ENCODE results near the gene ABHD10.

Gene ABHD10

DNA sequence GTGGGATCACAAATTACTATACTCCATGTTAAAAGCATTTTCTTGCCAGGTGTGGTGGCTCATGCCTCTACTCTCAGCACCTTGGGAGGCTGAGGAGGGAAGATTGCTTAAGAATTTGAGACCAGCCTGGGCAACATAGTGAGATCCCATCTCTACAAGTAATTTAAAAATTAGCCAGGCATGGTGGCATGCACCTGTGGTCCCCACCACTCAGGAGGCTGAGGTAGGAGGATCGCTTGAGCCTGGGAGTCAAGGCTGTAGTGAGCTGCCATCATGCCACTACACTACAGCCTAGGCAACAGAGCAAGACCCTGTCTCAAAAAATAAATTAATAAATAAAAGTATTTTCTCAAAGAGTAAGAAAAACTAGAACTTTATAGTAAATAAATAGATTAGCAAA, 22.9 kb upstream of the ABHD10 start:
- Histone ChIP-seq H3K4me3 (ENCODE audit: low read length) (no peak overlapping the region), H3K36me3 (replicated peaks; ENCODE audit: insufficient read depth, low read length) (no peaks in the 10 kb centered on the region), H3K9ac (ENCODE audit: low read length) (no peak overlapping the region), H3K27ac (ENCODE audit: low read length) (no peak overlapping the region), H3K27me3 (replicated peaks; ENCODE audit: insufficient read depth, low read length) (no peaks in the 10 kb centered on the region), H3K4me1 (ENCODE audit: low read length) (no peaks in the 10 kb centered on the region), H4K20me1 (ENCODE audit: insufficient read depth, low read length) (no peaks in the 10 kb centered on the region), H3K9me3 (replicated peaks; ENCODE audit: insufficient read depth, low read length) (no peaks in the 10 kb centered on the region), H3F3A (ENCODE audit: insufficient read depth, low read length) (no peaks in the 10 kb centered on the region), H3K79me2 (ENCODE audit: low read length) (no peaks in the 10 kb centered on the region), H3K4me2 (ENCODE audit: low read depth, low read length) (no peak overlapping the region), H3K9me2 (replicated peaks; ENCODE audit: insufficient read depth, low read length) (no peaks in the 10 kb centered on the region), H2AFZ (ENCODE audit: low read length) (no peak overlapping the region)
- TF ChIP-seq EZH2 (optimal IDR thresholded peaks at IDR 0.05; ENCODE audit: low read depth, low read length) (no peak), EZH2phosphoT487 (IDR thresholded peaks at IDR 0.05; ENCODE audit: low read length) (no peak)
- TF ChIP-seq, protein P1, sequence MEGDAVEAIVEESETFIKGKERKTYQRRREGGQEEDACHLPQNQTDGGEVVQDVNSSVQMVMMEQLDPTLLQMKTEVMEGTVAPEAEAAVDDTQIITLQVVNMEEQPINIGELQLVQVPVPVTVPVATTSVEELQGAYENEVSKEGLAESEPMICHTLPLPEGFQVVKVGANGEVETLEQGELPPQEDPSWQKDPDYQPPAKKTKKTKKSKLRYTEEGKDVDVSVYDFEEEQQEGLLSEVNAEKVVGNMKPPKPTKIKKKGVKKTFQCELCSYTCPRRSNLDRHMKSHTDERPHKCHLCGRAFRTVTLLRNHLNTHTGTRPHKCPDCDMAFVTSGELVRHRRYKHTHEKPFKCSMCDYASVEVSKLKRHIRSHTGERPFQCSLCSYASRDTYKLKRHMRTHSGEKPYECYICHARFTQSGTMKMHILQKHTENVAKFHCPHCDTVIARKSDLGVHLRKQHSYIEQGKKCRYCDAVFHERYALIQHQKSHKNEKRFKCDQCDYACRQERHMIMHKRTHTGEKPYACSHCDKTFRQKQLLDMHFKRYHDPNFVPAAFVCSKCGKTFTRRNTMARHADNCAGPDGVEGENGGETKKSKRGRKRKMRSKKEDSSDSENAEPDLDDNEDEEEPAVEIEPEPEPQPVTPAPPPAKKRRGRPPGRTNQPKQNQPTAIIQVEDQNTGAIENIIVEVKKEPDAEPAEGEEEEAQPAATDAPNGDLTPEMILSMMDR (IDR thresholded peaks at IDR 0.05; ENCODE audit: low read length) = no peak
- DNase-seq = no peak

DNA sequence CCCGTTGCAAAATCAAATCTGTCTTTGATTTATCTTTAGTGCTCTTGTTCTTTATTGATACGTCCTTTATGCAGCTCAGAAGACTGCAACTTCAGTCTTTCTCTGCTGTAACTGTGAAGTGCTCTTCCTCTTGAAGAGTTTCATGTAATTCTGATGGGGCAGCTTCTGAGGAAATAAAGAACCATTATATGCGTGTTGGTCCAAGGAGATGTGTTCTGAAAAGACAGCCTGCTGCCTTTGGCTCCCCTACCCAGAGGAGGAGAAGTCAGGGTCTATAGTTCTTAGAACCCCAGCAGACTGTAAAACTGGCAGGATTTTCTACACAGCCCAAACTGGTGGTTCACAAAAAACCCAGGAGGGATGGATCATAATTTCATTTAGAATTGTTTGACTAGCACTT, 22.4 kb upstream of the ABHD10 start:
- no peaks in the 10 kb centered on the region for H3K36me3 ChIP-seq (replicated peaks; ENCODE audit: insufficient read depth, low read length)
- H3K27me3 ChIP-seq (replicated peaks; ENCODE audit: insufficient read depth, low read length) = no peaks in the 10 kb centered on the region
- H3K4me1 ChIP-seq (ENCODE audit: low read length) = no peaks in the 10 kb centered on the region
- H3K9ac ChIP-seq (ENCODE audit: low read length) = no peak overlapping the region
- H3K79me2 ChIP-seq (ENCODE audit: low read length) = no peaks in the 10 kb centered on the region
- H2AFZ ChIP-seq (ENCODE audit: low read length) = no peak overlapping the region
- no peak overlapping the region for H3K4me2 ChIP-seq (ENCODE audit: low read depth, low read length)
- H3K9me3 ChIP-seq (replicated peaks; ENCODE audit: insufficient read depth, low read length) = no peaks in the 10 kb centered on the region
- H4K20me1 ChIP-seq (ENCODE audit: insufficient read depth, low read length) = no peaks in the 10 kb centered on the region
- no peak for DNase-seq
- no peak for TF ChIP-seq EZH2phosphoT487 (IDR thresholded peaks at IDR 0.05; ENCODE audit: low read length)
- TF ChIP-seq, protein P1 (IDR thresholded peaks at IDR 0.05; ENCODE audit: low read length) = no peak
- TF ChIP-seq EZH2 (optimal IDR thresholded peaks at IDR 0.05; ENCODE audit: low read depth, low read length) = no peak
- no peaks in the 10 kb centered on the region for H3K9me2 ChIP-seq (replicated peaks; ENCODE audit: insufficient read depth, low read length)
- no peak overlapping the region for H3K27ac ChIP-seq (ENCODE audit: low read length)
- no peak overlapping the region for H3K4me3 ChIP-seq (ENCODE audit: low read length)
- no peaks in the 10 kb centered on the region for H3F3A ChIP-seq (ENCODE audit: insufficient read depth, low read length)

DNA sequence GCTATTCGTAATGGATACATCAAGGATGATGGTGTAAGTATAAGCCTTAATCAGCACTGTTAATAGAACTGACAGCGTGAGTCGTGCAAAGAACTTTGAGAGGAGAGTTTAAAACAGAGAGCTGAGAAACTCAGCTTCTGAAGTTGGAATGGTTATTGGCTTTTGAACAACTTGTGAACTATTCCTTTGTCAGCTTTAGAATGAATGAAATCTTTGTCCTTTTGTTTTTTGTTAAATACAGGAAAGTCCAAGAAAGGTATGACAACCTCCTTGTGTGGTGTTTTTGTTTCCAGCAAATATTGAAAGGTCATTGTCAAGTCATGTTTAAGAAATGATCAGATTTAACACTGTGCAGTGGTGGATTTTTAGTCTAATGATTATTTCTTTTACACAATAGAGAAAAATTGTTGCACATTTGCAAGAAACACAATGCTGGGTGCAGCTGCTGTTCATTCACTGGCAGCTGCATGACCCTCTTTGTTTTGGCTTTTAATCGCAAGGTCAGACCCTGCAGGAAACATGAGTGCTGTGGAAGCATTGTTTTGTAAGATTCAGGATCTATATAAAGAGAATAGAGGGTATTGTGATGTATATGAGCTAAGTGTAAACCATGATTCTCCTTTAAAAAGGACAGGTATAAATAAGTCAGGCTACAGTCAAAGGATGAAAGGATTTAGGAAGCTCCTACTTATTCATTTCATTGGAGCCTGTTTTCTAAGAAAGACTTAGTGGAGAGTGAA, 21.7 kb upstream of the ABHD10 start:
- Histone ChIP-seq H3K36me3 (replicated peaks; ENCODE audit: insufficient read depth, low read length) (no peaks in the 10 kb centered on the region), H2AFZ (ENCODE audit: low read length) (no peak overlapping the region), H3K4me1 (ENCODE audit: low read length) (no peaks in the 10 kb centered on the region), H3F3A (ENCODE audit: insufficient read depth, low read length) (no peaks in the 10 kb centered on the region), H3K9ac (ENCODE audit: low read length) (no peak overlapping the region), H3K4me2 (ENCODE audit: low read depth, low read length) (no peak overlapping the region), H4K20me1 (ENCODE audit: insufficient read depth, low read length) (no peaks in the 10 kb centered on the region), H3K9me2 (replicated peaks; ENCODE audit: insufficient read depth, low read length) (no peaks in the 10 kb centered on the region), H3K9me3 (replicated peaks; ENCODE audit: insufficient read depth, low read length) (no peaks in the 10 kb centered on the region), H3K27ac (ENCODE audit: low read length) (no peak overlapping the region), H3K27me3 (replicated peaks; ENCODE audit: insufficient read depth, low read length) (no peaks in the 10 kb centered on the region), H3K79me2 (ENCODE audit: low read length) (no peaks in the 10 kb centered on the region), H3K4me3 (ENCODE audit: low read length) (no peak overlapping the region)
- no peak for DNase-seq
- TF ChIP-seq EZH2 (optimal IDR thresholded peaks at IDR 0.05; ENCODE audit: low read depth, low read length) (no peak), EZH2phosphoT487 (IDR thresholded peaks at IDR 0.05; ENCODE audit: low read length) (no peak)
- TF ChIP-seq, protein P1 (IDR thresholded peaks at IDR 0.05; ENCODE audit: low read length) = no peak
